ENCODE results near the gene KLF3. TPM values are rescaled to one million over a fixed set of nuclear protein-coding genes. Genes with fewer than 3 reads are reported as not detected.

The KLF3 gene
- polyA plus RNA-seq, 1 experiment = 11.4 TPM

- DNase-seq (ENCODE audit: low read depth) = no peak
- H3K36me3 ChIP-seq (ENCODE audit: control insufficient read depth, insufficient read depth, low read length) = no peaks in the 10 kb centered on the region
- ChIA-PET POLR2A (no interaction called here), CTCF (interaction anchor here (4.6 to 6.5 kb wide), 2 partner anchors 9 to 561 kb away, joined by 16 to 40 read pairs; no protein-coding TSS in a partner anchor)
- peaks cover 1% of the 10 kb centered on the region; the same call in 1 of the 2 replicates for H3K27me3 ChIP-seq (ENCODE audit: control insufficient read depth, insufficient read depth, low read length)
- TF ChIP-seq, protein P1, sequence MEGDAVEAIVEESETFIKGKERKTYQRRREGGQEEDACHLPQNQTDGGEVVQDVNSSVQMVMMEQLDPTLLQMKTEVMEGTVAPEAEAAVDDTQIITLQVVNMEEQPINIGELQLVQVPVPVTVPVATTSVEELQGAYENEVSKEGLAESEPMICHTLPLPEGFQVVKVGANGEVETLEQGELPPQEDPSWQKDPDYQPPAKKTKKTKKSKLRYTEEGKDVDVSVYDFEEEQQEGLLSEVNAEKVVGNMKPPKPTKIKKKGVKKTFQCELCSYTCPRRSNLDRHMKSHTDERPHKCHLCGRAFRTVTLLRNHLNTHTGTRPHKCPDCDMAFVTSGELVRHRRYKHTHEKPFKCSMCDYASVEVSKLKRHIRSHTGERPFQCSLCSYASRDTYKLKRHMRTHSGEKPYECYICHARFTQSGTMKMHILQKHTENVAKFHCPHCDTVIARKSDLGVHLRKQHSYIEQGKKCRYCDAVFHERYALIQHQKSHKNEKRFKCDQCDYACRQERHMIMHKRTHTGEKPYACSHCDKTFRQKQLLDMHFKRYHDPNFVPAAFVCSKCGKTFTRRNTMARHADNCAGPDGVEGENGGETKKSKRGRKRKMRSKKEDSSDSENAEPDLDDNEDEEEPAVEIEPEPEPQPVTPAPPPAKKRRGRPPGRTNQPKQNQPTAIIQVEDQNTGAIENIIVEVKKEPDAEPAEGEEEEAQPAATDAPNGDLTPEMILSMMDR (IDR thresholded peaks at IDR 0.05; ENCODE audit: insufficient read depth, low read depth, low read length) = no peak
- H3K4me3 ChIP-seq (ENCODE audit: low read depth, low read length) = no peak overlapping the region
These were observed 76.3 kb downstream of the KLF3 start for GRCh38 chr4:38740303-38740702.

- TF ChIP-seq, protein P1 (IDR thresholded peaks at IDR 0.05; ENCODE audit: insufficient read depth, low read depth, low read length) = no peak
- H3K4me3 ChIP-seq (ENCODE audit: low read depth, low read length) = no peak overlapping the region
- ChIA-PET POLR2A (no interaction called here), CTCF (interaction anchor here (1.1 to 6.5 kb wide), 4 partner anchors 12 to 564 kb away, joined by 3 to 40 read pairs (median 10); no protein-coding TSS in a partner anchor)
- H3K27me3 ChIP-seq (ENCODE audit: control insufficient read depth, insufficient read depth, low read length) = no peaks in the 10 kb centered on the region; the same call in 1 of the 2 replicates
- H3K36me3 ChIP-seq (ENCODE audit: control insufficient read depth, insufficient read depth, low read length) = no peaks in the 10 kb centered on the region
- DNase-seq (ENCODE audit: low read depth) = no peak
These were observed 79.9 kb downstream of the KLF3 start for GRCh38 chr4:38743866-38744265.

GRCh38 chr4:38745881-38746280 lies 81.9 kb downstream of the KLF3 start:
- Histone ChIP-seq H3K36me3 (ENCODE audit: control insufficient read depth, insufficient read depth, low read length) (no peaks in the 10 kb centered on the region), H3K4me3 (ENCODE audit: low read depth, low read length) (no peak overlapping the region), H3K27me3 (ENCODE audit: control insufficient read depth, insufficient read depth, low read length) (no peaks in the 10 kb centered on the region; the same call in 1 of the 2 replicates)
- POLR2A ChIA-PET = no interaction called here
- DNase-seq (ENCODE audit: low read depth) = no peak
- CTCF ChIA-PET = no interaction called here
- TF ChIP-seq, protein P1 (IDR thresholded peaks at IDR 0.05; ENCODE audit: insufficient read depth, low read depth, low read length) = no peak

DNA sequence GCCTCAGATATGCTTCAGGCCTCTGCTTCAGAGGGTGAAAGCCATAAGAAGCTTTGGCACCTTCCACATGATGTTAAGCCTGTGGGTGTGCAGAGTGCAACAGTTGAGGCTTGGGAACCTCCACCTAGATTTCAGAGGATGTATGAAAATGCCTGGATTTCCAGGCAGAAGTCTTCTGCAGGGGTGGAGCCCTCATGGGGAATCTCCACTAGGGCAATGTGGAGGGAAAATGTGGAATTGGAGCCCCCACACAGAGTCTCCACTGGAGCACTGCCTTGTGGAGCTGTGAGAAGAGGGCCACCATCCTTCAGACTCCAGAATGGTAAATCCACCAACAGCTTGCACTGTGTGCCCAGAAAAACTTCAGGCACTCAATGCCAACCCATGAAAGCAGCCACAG lies 83.6 kb downstream of the KLF3 start:
- TF ChIP-seq, protein P1 (IDR thresholded peaks at IDR 0.05; ENCODE audit: insufficient read depth, low read depth, low read length) = no peak
- ChIA-PET CTCF (no interaction called here), POLR2A (no interaction called here)
- no peak overlapping the region for H3K4me3 ChIP-seq (ENCODE audit: low read depth, low read length)
- DNase-seq (ENCODE audit: low read depth) = no peak
- H3K36me3 ChIP-seq (ENCODE audit: control insufficient read depth, insufficient read depth, low read length) = no peaks in the 10 kb centered on the region
- H3K27me3 ChIP-seq (ENCODE audit: control insufficient read depth, insufficient read depth, low read length) = no peaks in the 10 kb centered on the region; the same call in 1 of the 2 replicates

GRCh38 chr4:38749336-38749735 lies 85.3 kb downstream of the KLF3 start:
- TF ChIP-seq, protein P1 (IDR thresholded peaks at IDR 0.05; ENCODE audit: insufficient read depth, low read depth, low read length) = no peak
- ChIA-PET CTCF (no interaction called here), POLR2A (no interaction called here)
- Histone ChIP-seq H3K27me3 (ENCODE audit: control insufficient read depth, insufficient read depth, low read length) (no peaks in the 10 kb centered on the region; the same call in 1 of the 2 replicates), H3K4me3 (ENCODE audit: low read depth, low read length) (no peak overlapping the region), H3K36me3 (ENCODE audit: control insufficient read depth, insufficient read depth, low read length) (no peaks in the 10 kb centered on the region)
- DNase-seq (ENCODE audit: low read depth) = no peak

Other genes starting within 250 kb of the KLF3 start
- gene TLR10, start 118.8 kb downstream of the KLF3 start, polyA plus RNA-seq (2011; rRNA removed) = not detected in 2 replicates
- gene TLR1, start 140.6 kb downstream of the KLF3 start, polyA plus RNA-seq (2011; rRNA removed) = 0.05 and 0.16 TPM in 2 replicates
- gene TLR6, start 192.6 kb downstream of the KLF3 start, polyA plus RNA-seq (2011; rRNA removed) = 0.27 and 0.70 TPM in 2 replicates
- gene FAM114A1, start 203.6 kb downstream of the KLF3 start, polyA plus RNA-seq (2011; rRNA removed) = 184 and 222 TPM in 2 replicates